ENCODE measurements around the gene EPB42. TPM values are rescaled to one million over a fixed set of nuclear protein-coding genes. Genes with fewer than 3 reads are reported as not detected.

EPB42 gene
- total RNA-seq, 1 experiment from 2014 or later, result not detected

DNA sequence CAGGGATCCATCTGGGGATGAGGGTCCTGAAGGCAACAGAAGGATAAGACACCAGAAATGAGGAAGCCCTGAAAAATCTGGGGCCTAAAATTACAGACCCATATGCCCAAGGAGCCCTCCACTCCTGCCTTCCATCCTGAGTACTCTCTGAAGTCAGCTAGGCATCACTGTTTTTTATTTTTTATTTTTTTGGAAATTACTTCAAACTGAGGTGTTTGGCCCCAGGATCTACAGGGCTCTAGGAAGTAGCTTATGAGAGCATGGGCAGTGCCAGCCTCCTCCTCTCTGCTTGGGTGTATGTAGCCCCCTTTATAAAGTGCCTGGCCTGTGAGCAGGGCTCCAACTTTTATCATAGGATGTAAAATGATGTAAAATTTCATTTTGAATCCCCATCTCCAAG lies 7.9 kb downstream of the EPB42 start (continued):
- TF ChIP-seq GABPB1 (CRISPR knock-in tag; IDR thresholded peaks at IDR 0.05), result no peak

DNA sequence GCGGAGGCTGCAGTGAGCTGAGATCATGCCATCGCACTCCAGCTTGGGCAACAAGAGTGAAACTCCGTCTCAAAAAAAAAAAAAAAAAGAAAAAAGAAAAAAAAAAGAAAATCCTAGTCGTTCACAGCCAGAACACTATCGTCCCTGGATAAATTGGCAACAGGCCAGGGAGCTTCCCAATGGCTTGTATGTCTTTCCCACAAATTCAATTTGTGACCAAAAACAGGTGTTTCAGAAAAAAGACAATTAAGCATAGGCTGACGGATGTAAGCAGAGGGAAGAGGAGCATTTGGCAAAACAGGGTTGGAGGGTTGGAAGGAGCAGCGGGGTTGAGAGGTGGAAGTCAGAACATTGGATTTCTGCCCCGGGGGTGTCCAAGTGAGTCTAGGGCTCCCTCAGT lies 8.5 kb downstream of the EPB42 start:
- ATAC-seq (no peak), DNase-seq (ENCODE audit: low spot score) (no peak)
- ChIA-PET CTCF (interaction anchor here (1.6 to 6.4 kb wide), 4 partner anchors 9 to 74 kb away, joined by 5 to 84 read pairs (median 24); no protein-coding TSS in a partner anchor), POLR2A (no interaction called here)
- H3K27ac Mint-ChIP-seq, result no peak overlapping the region
- H3K27me3 Mint-ChIP-seq (ENCODE audit: low read depth), result no peaks in the 10 kb centered on the region
- no peaks in the 10 kb centered on the region for H3K9me3 Mint-ChIP-seq
- H3K36me3 Mint-ChIP-seq, result no peaks in the 10 kb centered on the region
- no peak for TF ChIP-seq RELA (CRISPR knock-in tag; IDR thresholded peaks at IDR 0.05; ENCODE audit: borderline replicate concordance)
- TF ChIP-seq ZNF396 (CRISPR knock-in tag; IDR thresholded peaks at IDR 0.05; ENCODE audit: borderline replicate concordance), result no peak
- no peak for TF ChIP-seq FOXJ3 (CRISPR knock-in tag; IDR thresholded peaks at IDR 0.05; ENCODE audit: borderline replicate concordance)
- TF ChIP-seq NR3C1 (CRISPR knock-in tag; conservative IDR thresholded peaks at IDR 0.05; ENCODE audit: low read depth), result no peak
- TF ChIP-seq, protein P1, sequence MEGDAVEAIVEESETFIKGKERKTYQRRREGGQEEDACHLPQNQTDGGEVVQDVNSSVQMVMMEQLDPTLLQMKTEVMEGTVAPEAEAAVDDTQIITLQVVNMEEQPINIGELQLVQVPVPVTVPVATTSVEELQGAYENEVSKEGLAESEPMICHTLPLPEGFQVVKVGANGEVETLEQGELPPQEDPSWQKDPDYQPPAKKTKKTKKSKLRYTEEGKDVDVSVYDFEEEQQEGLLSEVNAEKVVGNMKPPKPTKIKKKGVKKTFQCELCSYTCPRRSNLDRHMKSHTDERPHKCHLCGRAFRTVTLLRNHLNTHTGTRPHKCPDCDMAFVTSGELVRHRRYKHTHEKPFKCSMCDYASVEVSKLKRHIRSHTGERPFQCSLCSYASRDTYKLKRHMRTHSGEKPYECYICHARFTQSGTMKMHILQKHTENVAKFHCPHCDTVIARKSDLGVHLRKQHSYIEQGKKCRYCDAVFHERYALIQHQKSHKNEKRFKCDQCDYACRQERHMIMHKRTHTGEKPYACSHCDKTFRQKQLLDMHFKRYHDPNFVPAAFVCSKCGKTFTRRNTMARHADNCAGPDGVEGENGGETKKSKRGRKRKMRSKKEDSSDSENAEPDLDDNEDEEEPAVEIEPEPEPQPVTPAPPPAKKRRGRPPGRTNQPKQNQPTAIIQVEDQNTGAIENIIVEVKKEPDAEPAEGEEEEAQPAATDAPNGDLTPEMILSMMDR (IDR thresholded peaks at IDR 0.05), result no peak
- TF ChIP-seq JAZF1 (CRISPR knock-in tag; IDR thresholded peaks at IDR 0.05), result no peak
- TF ChIP-seq KAT7 (CRISPR knock-in tag; IDR thresholded peaks at IDR 0.05; ENCODE audit: borderline replicate concordance), result no peak
- no peak for TF ChIP-seq RORB (CRISPR knock-in tag; IDR thresholded peaks at IDR 0.05)
- no peak for TF ChIP-seq CREB1 (CRISPR knock-in tag; IDR thresholded peaks at IDR 0.05)
- TF ChIP-seq ZNF232 (CRISPR knock-in tag; IDR thresholded peaks at IDR 0.05), result no peak
- no peak for TF ChIP-seq NR2C2 (CRISPR knock-in tag; IDR thresholded peaks at IDR 0.05)
- TF ChIP-seq SMAD4 (CRISPR knock-in tag; IDR thresholded peaks at IDR 0.05), result no peak
- TF ChIP-seq, protein P2, sequence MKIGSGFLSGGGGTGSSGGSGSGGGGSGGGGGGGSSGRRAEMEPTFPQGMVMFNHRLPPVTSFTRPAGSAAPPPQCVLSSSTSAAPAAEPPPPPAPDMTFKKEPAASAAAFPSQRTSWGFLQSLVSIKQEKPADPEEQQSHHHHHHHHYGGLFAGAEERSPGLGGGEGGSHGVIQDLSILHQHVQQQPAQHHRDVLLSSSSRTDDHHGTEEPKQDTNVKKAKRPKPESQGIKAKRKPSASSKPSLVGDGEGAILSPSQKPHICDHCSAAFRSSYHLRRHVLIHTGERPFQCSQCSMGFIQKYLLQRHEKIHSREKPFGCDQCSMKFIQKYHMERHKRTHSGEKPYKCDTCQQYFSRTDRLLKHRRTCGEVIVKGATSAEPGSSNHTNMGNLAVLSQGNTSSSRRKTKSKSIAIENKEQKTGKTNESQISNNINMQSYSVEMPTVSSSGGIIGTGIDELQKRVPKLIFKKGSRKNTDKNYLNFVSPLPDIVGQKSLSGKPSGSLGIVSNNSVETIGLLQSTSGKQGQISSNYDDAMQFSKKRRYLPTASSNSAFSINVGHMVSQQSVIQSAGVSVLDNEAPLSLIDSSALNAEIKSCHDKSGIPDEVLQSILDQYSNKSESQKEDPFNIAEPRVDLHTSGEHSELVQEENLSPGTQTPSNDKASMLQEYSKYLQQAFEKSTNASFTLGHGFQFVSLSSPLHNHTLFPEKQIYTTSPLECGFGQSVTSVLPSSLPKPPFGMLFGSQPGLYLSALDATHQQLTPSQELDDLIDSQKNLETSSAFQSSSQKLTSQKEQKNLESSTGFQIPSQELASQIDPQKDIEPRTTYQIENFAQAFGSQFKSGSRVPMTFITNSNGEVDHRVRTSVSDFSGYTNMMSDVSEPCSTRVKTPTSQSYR (CRISPR knock-in tag; IDR thresholded peaks at IDR 0.05), result no peak
- TF ChIP-seq, protein P3, sequence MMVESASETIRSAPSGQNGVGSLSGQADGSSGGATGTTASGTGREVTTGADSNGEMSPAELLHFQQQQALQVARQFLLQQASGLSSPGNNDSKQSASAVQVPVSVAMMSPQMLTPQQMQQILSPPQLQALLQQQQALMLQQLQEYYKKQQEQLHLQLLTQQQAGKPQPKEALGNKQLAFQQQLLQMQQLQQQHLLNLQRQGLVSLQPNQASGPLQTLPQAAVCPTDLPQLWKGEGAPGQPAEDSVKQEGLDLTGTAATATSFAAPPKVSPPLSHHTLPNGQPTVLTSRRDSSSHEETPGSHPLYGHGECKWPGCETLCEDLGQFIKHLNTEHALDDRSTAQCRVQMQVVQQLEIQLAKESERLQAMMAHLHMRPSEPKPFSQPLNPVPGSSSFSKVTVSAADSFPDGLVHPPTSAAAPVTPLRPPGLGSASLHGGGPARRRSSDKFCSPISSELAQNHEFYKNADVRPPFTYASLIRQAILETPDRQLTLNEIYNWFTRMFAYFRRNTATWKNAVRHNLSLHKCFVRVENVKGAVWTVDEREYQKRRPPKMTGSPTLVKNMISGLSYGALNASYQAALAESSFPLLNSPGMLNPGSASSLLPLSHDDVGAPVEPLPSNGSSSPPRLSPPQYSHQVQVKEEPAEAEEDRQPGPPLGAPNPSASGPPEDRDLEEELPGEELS (CRISPR knock-in tag; IDR thresholded peaks at IDR 0.05), result no peak
- no peak for TF ChIP-seq GRHL2 (CRISPR knock-in tag; IDR thresholded peaks at IDR 0.05; ENCODE audit: insufficient replicate concordance, severe bottlenecking)
- TF ChIP-seq, protein P4, sequence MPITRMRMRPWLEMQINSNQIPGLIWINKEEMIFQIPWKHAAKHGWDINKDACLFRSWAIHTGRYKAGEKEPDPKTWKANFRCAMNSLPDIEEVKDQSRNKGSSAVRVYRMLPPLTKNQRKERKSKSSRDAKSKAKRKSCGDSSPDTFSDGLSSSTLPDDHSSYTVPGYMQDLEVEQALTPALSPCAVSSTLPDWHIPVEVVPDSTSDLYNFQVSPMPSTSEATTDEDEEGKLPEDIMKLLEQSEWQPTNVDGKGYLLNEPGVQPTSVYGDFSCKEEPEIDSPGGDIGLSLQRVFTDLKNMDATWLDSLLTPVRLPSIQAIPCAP (CRISPR knock-in tag; IDR thresholded peaks at IDR 0.05), result no peak
- TF ChIP-seq, protein P5, sequence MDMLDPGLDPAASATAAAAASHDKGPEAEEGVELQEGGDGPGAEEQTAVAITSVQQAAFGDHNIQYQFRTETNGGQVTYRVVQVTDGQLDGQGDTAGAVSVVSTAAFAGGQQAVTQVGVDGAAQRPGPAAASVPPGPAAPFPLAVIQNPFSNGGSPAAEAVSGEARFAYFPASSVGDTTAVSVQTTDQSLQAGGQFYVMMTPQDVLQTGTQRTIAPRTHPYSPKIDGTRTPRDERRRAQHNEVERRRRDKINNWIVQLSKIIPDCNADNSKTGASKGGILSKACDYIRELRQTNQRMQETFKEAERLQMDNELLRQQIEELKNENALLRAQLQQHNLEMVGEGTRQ (CRISPR knock-in tag; IDR thresholded peaks at IDR 0.05), result no peak
- no peak overlapping the region for H3K4me3 Mint-ChIP-seq
- peaks cover 13% of the 10 kb centered on the region for H3K4me1 Mint-ChIP-seq
